IPS-15b (cell line): Measurements from ENCODE around the gene TTC31.

ENCODE experiments used
- H3K27me3 ChIP-seq: one replicate; pipeline ENCODE4 v1.6.1; 2013; ENCODE audit warnings: low read length; ENCODE audit not compliant: control insufficient read depth, insufficient read depth
- H3K36me3 ChIP-seq: one replicate; pipeline ENCODE4 v1.6.1; 2013; ENCODE audit warnings: low read length; ENCODE audit not compliant: control insufficient read depth, insufficient read depth
- H3K4me1 ChIP-seq: one replicate; pipeline ENCODE4 v1.6.1; 2013; ENCODE audit warnings: mild to moderate bottlenecking, low read length; ENCODE audit not compliant: control insufficient read depth, insufficient read depth
- H3K4me3 ChIP-seq: one replicate; pipeline ENCODE4 v1.5.1; 2013; ENCODE audit warnings: low read depth, low read length
- H3K9ac ChIP-seq: one replicate; pipeline ENCODE4 v1.6.1; 2013; ENCODE audit warnings: low read depth, mild to moderate bottlenecking, low read length
- H3K9me3 ChIP-seq: one replicate; pipeline ENCODE4 v1.6.1; 2013; ENCODE audit warnings: mild to moderate bottlenecking, low read length; ENCODE audit not compliant: control insufficient read depth, insufficient read depth

TTC31 gene

DNA sequence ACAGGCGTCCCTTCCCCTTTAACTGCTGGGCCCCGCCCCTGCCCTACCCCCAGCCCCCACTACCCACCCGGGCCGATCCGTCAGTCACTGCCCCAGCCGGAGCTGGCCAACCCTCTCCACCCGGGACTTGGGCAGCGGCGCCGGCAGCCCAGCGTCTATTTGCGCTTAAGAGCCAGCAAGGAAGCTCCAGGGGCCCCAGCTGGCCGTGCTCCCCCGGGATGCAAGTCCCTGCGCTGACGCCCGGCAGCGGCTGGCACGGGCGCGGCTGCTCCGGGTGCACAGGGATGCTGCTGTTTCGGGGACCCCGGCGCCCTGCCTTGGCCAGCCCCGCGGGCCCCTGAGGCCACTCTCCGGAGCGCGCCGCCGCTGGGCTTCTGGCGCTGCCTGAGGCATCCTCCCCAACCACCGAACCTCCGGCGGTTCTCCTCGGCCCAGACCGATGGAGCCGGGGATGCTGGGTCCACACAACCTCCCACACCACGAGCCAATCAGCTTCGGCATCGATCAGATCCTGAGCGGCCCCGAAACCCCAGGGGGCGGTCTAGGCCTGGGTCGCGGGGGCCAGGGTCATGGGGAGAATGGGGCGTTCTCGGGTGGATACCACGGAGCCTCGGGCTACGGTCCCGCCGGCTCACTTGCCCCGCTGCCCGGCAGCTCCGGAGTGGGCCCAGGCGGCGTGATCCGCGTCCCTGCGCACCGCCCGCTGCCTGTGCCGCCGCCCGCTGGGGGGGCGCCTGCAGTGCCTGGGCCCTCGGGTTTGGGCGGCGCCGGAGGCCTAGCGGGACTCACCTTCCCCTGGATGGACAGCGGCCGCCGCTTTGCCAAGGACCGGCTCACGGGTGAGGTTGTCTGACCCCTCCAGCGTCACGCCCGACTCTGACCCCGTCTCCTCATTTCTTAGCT is 31.7 kb downstream of the TTC31 start, which contains the start of gene TLX2:
Gene TLX2, plus strand, starts transcription at position 83 of the 903 bp plus-strand sequence. Its CDS starts 357 bp downstream, at position 440.
- H3K4me3 ChIP-seq = peak within 1 kb of the TSS; percentile 52
- peaks cover 6% of the 10 kb centered on the region for H3K9me3 ChIP-seq
- H3K4me1 ChIP-seq = no peaks in the 10 kb centered on the region
- no peak within 1 kb of the TSS for H3K9ac ChIP-seq
- H3K36me3 ChIP-seq = no peaks in the 10 kb centered on the region
- peaks cover 99% of the 10 kb centered on the region for H3K27me3 ChIP-seq

DNA sequence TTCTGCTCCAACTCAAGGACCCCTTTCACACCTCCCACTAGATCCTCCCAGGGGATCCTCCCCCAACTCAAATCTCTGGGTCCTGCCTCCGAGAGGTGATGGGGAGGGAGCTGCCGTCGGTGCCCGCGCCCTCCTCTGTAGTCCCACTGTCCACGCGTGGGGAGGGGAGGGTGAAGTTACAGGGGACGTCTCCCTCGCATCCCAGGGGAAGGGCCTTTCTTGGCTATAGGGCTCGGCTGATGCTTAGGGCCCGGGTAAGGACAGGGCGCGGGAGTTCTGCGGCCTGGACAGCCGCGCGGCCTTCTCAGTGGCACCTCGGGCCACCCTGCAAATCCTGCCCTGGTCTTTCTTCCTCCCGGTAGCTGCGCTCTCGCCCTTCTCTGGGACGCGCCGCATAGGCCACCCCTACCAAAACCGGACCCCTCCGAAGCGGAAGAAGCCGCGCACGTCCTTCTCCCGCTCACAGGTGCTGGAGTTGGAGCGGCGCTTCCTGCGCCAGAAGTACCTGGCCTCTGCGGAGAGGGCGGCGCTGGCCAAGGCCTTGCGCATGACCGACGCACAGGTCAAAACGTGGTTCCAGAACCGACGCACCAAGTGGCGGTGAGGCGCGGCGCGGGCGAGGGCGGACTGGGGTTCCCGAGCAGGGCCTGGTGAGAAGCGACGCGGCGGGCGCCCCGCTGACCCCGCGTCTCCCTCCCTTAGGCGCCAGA is 32.5 kb downstream of the TTC31 start:
- peaks cover 99% of the 10 kb centered on the region for H3K27me3 ChIP-seq
- peak overlapping the region; percentile 49 for H3K4me3 ChIP-seq
- H3K4me1 ChIP-seq = no peaks in the 10 kb centered on the region
- peaks cover 6% of the 10 kb centered on the region for H3K9me3 ChIP-seq
- H3K9ac ChIP-seq = no peak overlapping the region
- no peaks in the 10 kb centered on the region for H3K36me3 ChIP-seq

DNA sequence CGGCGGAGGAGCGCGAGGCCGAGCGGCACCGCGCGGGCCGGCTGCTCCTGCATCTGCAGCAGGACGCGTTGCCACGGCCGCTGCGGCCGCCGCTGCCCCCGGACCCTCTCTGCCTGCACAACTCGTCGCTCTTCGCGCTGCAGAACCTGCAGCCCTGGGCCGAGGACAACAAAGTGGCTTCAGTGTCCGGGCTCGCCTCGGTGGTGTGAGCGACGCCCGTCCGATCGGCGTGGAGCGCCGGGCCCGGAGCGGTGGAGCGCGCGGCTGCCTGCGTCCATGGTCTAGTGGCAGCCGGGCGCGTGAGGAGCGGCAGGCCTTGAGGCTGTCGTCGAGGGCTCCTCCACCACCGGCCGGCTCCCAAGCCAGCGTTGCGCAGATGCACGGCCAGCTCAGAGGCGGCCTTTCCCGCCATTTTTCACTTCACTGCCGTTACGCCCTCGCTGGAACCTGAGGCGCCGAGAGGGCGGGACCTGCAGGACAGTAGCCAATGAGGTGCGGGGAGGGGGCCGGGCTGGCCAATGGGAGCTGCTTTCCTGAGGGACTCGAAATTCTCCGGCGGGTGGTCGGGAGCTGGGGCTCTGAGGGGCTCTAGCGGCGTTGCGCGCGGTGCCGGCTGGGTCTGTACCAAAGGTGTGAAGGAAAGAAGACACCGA is 33.2 kb downstream of the TTC31 start:
- H3K4me3 ChIP-seq = peak overlapping the region; percentile 49
- H3K27me3 ChIP-seq = peaks cover 98% of the 10 kb centered on the region

DNA sequence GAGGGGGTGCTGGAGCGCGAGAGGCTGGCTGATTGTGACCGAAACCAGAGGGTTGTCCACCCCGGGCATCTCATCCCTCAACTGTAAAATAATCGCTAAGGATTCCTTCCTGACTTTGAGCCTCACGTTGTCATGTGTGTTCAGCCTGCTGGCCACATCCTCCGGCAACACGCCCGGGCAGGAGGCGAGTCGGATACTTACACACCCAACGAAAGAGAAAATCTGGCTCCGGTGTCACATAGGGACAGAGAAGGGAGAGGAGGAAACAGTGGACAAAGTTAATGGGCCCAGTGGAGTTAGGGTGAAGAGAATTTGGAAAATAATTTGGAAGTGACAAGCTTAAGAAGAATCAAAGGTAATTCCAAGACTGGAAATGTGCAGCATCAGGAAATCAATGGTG is 33.8 kb downstream of the TTC31 start:
- Histone ChIP-seq H3K4me3 (peak overlapping the region; percentile 49), H3K27me3 (peaks cover 95% of the 10 kb centered on the region), H3K9me3 (peaks cover 6% of the 10 kb centered on the region), H3K4me1 (no peaks in the 10 kb centered on the region), H3K36me3 (no peaks in the 10 kb centered on the region), H3K9ac (no peak overlapping the region)

More for the DNA sequence above, 33.2 kb downstream of the TTC31 start:
- Histone ChIP-seq H3K9me3 (peaks cover 6% of the 10 kb centered on the region), H3K9ac (no peak overlapping the region), H3K36me3 (no peaks in the 10 kb centered on the region), H3K4me1 (no peaks in the 10 kb centered on the region)

DNA sequence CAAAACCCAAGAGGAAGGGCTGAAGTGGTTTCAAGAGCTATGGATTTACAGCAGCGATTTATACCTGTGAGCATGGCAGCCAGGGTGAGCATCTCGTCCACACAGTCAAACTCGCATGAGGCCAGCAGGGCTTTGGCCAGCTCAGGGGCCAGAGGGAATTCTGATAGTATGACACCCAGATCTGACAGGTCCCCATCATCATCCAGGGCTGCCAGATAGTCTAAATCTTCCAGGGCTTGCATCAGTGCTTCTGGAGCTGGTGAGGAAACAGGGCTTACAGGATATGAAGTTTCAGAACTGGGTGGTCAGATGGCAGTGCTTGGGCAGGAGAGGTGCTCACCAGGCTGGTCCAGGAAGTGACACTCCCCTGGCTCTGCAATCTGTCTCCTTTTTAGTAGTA is 39.6 kb downstream of the TTC31 start:
- Histone ChIP-seq H3K9me3 (no peaks in the 10 kb centered on the region), H3K9ac (no peak overlapping the region)

DNA sequence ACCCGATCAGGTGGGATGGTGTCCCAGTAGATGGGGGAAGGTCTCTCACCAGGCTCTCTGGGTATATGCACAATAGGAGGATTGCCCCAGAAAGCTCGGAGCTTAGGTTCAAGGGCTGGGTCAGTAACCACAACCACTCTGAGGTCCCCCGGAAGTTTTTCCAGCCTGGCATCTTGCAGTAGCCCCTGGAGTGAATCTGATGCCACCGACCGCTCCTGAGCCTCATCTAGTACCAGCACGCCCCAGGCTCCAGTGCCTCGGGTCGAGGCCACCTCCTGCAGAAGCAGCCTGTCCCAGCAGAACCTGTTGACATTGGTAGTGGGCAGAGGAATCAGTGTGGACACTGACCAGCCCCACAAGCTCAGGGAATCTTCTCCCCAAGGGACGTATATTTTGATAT is 41.1 kb downstream of the TTC31 start:
- H3K27me3 ChIP-seq = peaks cover 45% of the 10 kb centered on the region
- peaks cover 3% of the 10 kb centered on the region for H3K4me1 ChIP-seq

More for the DNA sequence above, 39.6 kb downstream of the TTC31 start:
- Histone ChIP-seq H3K27me3 (peaks cover 60% of the 10 kb centered on the region), H3K36me3 (peaks cover 13% of the 10 kb centered on the region), H3K4me1 (no peaks in the 10 kb centered on the region), H3K4me3 (no peak overlapping the region)

DNA sequence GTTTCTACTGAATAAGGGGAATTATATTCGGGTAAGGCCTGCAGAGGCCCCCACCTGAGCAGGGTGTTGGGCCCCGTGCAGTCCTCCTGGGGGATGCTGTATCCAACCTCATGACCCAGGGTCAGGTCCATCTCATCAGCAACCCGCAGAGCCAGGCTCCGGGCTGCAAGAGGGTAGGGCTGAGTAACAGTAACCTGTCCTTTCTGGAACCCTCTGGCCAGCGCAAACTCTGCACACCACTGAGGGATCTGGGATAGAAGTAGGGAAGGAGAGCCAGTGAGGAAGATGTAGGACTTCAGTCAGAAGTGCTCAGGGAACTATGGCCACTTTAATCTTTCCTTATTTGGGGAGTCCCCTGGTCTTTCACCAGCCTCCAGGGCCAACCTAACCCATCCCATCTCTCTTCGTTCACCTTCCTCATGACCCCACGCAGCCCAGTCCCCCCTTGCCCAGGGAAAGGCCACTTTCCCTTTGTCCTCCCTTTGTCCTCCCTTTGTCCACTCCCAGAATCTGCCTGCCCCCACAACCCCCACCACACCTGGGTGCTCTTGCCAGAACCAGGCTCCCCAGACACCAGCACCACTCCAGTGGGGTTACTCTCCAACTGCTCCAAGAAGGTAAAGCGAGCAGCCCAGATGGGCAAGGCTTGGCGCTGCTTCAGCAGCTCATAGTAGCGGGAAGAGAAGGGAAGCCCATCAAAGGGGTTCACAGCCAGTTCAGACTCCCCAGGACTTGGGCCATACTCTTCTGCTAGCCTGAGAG is 42.3 kb downstream of the TTC31 start:
- H3K4me1 ChIP-seq = peaks cover 3% of the 10 kb centered on the region
- H3K36me3 ChIP-seq = peaks cover 17% of the 10 kb centered on the region
- no peaks in the 10 kb centered on the region for H3K9me3 ChIP-seq
- peaks cover 34% of the 10 kb centered on the region for H3K27me3 ChIP-seq
- H3K9ac ChIP-seq = no peak overlapping the region
- H3K4me3 ChIP-seq = no peak overlapping the region

More for the DNA sequence above, 41.1 kb downstream of the TTC31 start:
- H3K4me3 ChIP-seq = no peak overlapping the region
- H3K9me3 ChIP-seq = no peaks in the 10 kb centered on the region
- no peak overlapping the region for H3K9ac ChIP-seq
- peaks cover 17% of the 10 kb centered on the region for H3K36me3 ChIP-seq

DNA sequence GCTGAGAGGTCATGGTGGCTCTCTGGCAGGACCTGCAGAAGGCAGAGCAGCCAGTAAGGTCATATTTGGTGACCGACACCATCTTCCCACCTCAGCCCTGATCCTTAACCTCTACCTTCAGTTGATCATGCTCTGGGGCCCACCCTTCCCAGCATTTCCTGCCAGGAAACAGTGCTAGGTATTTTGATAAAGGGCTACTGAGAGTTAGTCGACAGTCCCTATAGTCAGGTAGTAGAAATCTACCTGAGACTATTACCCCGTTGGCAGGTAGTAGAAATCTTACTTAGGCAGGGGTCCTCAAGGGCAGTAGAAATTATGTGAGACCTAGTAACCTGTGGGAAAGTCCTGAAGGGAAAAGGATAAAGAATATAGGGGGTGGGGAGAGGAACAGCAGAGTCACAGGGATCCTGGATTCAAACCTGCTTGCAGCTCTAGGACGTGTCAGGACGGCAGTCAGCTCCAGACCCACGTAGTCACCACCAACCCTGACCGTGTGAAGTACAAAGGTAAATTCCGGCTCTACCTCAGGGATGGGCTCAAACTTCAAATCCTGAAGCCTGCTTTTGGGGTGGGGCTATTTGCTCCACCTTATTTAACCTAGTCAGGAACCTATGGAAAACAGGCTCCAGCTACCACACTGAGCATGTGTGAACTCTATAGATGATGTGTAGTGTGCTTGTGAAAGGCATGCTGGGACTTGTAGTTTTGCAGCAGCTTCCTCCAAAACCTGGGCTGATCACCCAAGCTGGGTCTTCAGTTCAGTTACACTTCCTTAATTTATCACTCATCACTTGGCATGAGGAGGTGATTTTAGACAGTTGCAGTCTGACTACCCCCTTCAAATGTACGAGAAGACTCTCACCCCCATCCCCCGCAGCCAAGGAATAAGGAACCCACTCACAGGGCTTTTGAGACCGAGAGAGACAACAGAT is 43.1 kb downstream of the TTC31 start, which contains the start of gene DQX1:
Gene DQX1, minus strand, starts transcription at position 515 of the 932 bp plus-strand sequence. Its CDS starts 502 bp downstream, at position 13.
- no peaks in the 10 kb centered on the region for H3K9me3 ChIP-seq
- peaks cover 29% of the 10 kb centered on the region for H3K27me3 ChIP-seq
- H3K4me1 ChIP-seq = peaks cover 3% of the 10 kb centered on the region
- no peak within 1 kb of the TSS for H3K9ac ChIP-seq
- peaks cover 17% of the 10 kb centered on the region for H3K36me3 ChIP-seq
- H3K4me3 ChIP-seq = no peak within 1 kb of the TSS

DNA sequence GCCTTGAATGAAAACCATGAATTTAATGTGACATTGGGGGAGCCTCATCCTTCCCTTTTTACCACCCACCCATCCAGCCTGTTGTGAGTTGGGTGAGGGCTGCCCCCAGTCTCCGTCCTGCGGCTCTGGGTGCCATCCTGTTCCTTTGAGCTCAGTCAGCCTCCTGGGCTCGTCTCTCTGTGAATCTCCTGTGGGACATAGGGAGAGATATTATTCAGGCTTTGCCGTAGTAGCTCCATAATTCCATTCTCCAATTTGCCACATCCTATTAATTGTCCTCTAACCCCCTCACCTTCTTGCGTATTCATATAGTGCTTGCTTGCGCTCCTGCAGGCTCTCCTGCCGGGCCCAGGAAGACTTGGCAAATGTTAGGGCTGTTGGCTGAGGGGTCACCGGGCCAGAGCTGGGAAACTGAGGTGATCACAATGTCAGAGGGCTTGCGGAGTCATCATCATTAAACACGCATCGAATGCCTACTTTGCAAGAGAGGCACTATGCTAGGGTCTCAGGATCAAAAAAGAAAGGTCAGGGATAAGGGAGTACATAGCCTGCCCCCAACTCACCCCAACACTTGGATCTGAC is 43.9 kb downstream of the TTC31 start:
- Histone ChIP-seq H3K27me3 (peaks cover 26% of the 10 kb centered on the region), H3K36me3 (peaks cover 17% of the 10 kb centered on the region), H3K9ac (no peak overlapping the region), H3K4me1 (peaks cover 3% of the 10 kb centered on the region), H3K4me3 (no peak overlapping the region), H3K9me3 (no peaks in the 10 kb centered on the region)

DNA sequence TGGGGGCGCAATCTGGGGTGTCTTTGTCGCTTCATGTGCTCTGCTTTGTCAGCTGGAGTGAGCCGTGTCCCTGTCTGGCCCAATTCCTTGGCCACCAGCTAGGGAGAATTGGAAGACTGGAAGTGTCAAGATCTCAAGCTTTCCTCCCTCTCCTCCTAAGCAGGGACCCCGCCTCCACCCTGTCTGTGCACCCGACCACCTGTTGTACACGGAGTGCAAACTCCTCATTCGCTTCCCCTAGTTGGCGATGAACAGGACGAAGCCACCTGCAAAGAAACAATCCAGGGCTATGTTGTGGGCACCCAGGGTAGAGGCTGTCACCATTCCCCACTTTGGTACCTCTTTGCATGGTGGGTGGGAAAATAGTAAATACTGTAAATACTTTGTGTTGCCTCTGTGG is 44.9 kb downstream of the TTC31 start:
- no peak overlapping the region for H3K9ac ChIP-seq
- no peak overlapping the region for H3K4me3 ChIP-seq
- H3K4me1 ChIP-seq = peaks cover 3% of the 10 kb centered on the region
- H3K27me3 ChIP-seq = peaks cover 16% of the 10 kb centered on the region
- no peaks in the 10 kb centered on the region for H3K9me3 ChIP-seq
- peaks cover 17% of the 10 kb centered on the region for H3K36me3 ChIP-seq
